ENCODE results near the gene CCDC92. TPM values are rescaled to one million over a fixed set of nuclear protein-coding genes. Genes with fewer than 3 reads are reported as not detected.

CCDC92 gene
- polyA plus RNA-seq, 3 donors, result 4.4 to 11.6 (median 5.5) TPM

DNA sequence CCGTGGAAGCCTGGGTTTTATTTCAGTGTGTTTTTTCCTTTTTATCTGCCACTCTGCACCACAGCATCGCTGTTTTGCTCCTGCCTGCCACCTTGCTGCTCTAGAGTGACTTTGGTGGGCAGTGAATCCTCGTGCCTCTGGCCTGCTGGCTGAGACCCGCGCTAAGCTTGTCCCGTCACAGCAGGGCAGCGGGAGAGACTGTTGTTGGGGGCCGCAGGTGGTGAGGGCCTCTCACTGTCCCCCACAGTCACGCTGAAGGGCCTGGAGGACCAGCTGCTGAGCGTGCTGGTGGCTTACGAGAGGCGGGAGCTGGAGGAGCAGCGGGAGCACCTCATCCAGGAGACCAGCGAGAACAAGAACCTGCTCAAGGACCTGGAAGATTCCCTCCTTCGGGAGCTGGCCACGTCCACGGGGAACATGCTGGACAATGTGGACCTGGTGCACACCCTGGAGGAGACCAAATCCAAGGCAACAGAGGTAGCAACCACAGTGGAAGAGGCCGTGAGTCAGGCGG is 55.2 kb downstream of the CCDC92 start:
- Histone ChIP-seq H3K27me3 (ENCODE audit: control insufficient read depth in 2 of 2, insufficient read depth in 2 of 2, low read length in 2 of 2) (no peaks in the 10 kb centered on the region), H3K9ac (ENCODE audit: insufficient read depth, low read length, poor library complexity, severe bottlenecking) (no peak overlapping the region), H3K79me2 (ENCODE audit: insufficient read depth, low read length) (no peaks in the 10 kb centered on the region), H4K20me1 (ENCODE audit: insufficient read depth, low read length) (no peaks in the 10 kb centered on the region), H3K4me2 (replicated peaks; ENCODE audit: extremely low read depth, low read length, poor library complexity, severe bottlenecking) (no peak overlapping the region), H3K4me3 (replicated peaks in 1 of 3; ENCODE audit: low read depth in 2 of 3, low read length in 3 of 3) (no peak overlapping the region), H3K27ac (ENCODE audit: low read depth in 1 of 2, low read length in 2 of 2) (no peak overlapping the region), H2AFZ (ENCODE audit: insufficient read depth, low read depth, low read length, poor library complexity, severe bottlenecking) (no peak overlapping the region), H3K9me3 (replicated peaks in 1 of 2; ENCODE audit: control insufficient read depth in 1 of 2, insufficient read depth in 1 of 2, low read length in 2 of 2) (no peaks in the 10 kb centered on the region), H3K4me1 (ENCODE audit: control insufficient read depth in 1 of 2, insufficient read depth in 2 of 2, low read length in 2 of 2) (no peaks in the 10 kb centered on the region), H3K36me3 (replicated peaks in 1 of 2; ENCODE audit: control insufficient read depth in 1 of 2, insufficient read depth in 2 of 2, low read length in 2 of 2) (no peaks in the 10 kb centered on the region)
- 93% methylated on average over 16 of the region's 19 CpGs for WGBS (ENCODE audit: insufficient coverage)
- Mint-ChIP-seq H3K27me3 (ENCODE audit: low read depth in 3 of 3) (peaks cover 4 to 7% (median 7%) of the 10 kb centered on the region in 3 donors), H3K4me3 (no peak overlapping the region), H3K36me3 (no peaks in the 10 kb centered on the region), H3K9me3 (peaks cover 0 to 1% (median 0%) of the 10 kb centered on the region in 7 donors), H3K27ac (no peak overlapping the region), H3K4me1 (no peaks in the 10 kb centered on the region)
- DNase-seq, result no peak
- TF ChIP-seq, protein P1, sequence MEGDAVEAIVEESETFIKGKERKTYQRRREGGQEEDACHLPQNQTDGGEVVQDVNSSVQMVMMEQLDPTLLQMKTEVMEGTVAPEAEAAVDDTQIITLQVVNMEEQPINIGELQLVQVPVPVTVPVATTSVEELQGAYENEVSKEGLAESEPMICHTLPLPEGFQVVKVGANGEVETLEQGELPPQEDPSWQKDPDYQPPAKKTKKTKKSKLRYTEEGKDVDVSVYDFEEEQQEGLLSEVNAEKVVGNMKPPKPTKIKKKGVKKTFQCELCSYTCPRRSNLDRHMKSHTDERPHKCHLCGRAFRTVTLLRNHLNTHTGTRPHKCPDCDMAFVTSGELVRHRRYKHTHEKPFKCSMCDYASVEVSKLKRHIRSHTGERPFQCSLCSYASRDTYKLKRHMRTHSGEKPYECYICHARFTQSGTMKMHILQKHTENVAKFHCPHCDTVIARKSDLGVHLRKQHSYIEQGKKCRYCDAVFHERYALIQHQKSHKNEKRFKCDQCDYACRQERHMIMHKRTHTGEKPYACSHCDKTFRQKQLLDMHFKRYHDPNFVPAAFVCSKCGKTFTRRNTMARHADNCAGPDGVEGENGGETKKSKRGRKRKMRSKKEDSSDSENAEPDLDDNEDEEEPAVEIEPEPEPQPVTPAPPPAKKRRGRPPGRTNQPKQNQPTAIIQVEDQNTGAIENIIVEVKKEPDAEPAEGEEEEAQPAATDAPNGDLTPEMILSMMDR (IDR thresholded peaks at IDR 0.05), result no peak
- intact Hi-C loops (cut with micrococcal nuclease), result no loop called here

GRCh38 chr12:123916729-123917128 is 55.9 kb downstream of the CCDC92 start:
- Histone ChIP-seq H3K79me2 (ENCODE audit: insufficient read depth, low read length) (no peaks in the 10 kb centered on the region), H3K9ac (ENCODE audit: insufficient read depth, low read length, poor library complexity, severe bottlenecking) (no peak overlapping the region), H3K36me3 (replicated peaks in 1 of 2; ENCODE audit: control insufficient read depth in 1 of 2, insufficient read depth in 2 of 2, low read length in 2 of 2) (no peaks in the 10 kb centered on the region), H3K4me1 (ENCODE audit: control insufficient read depth in 1 of 2, insufficient read depth in 2 of 2, low read length in 2 of 2) (no peaks in the 10 kb centered on the region), H4K20me1 (ENCODE audit: insufficient read depth, low read length) (no peaks in the 10 kb centered on the region), H3K4me2 (replicated peaks; ENCODE audit: extremely low read depth, low read length, poor library complexity, severe bottlenecking) (no peak overlapping the region), H3K4me3 (replicated peaks in 1 of 3; ENCODE audit: low read depth in 2 of 3, low read length in 3 of 3) (no peak overlapping the region), H3K9me3 (replicated peaks in 1 of 2; ENCODE audit: control insufficient read depth in 1 of 2, insufficient read depth in 1 of 2, low read length in 2 of 2) (no peaks in the 10 kb centered on the region), H2AFZ (ENCODE audit: insufficient read depth, low read depth, low read length, poor library complexity, severe bottlenecking) (no peak overlapping the region), H3K27ac (ENCODE audit: low read depth in 1 of 2, low read length in 2 of 2) (no peak overlapping the region), H3K27me3 (ENCODE audit: control insufficient read depth in 2 of 2, insufficient read depth in 2 of 2, low read length in 2 of 2) (no peaks in the 10 kb centered on the region)
- H3K27ac Mint-ChIP-seq, result no peak overlapping the region
- DNase-seq, result no peak
- H3K9me3 Mint-ChIP-seq, result peaks cover 0 to 1% (median 0%) of the 10 kb centered on the region in 7 donors
- TF ChIP-seq, protein P1 (IDR thresholded peaks at IDR 0.05), result no peak
- intact Hi-C loops (cut with micrococcal nuclease), result no loop called here
- no peaks in the 10 kb centered on the region for H3K4me1 Mint-ChIP-seq
- H3K4me3 Mint-ChIP-seq, result no peak overlapping the region
- no peaks in the 10 kb centered on the region for H3K36me3 Mint-ChIP-seq
- 100% methylated on average over 1 of the region's 5 CpGs for WGBS (ENCODE audit: insufficient coverage)
- peaks cover 3 to 7% (median 7%) of the 10 kb centered on the region in 3 donors for H3K27me3 Mint-ChIP-seq (ENCODE audit: low read depth in 3 of 3)

Measured in CD14-positive monocyte (primary cell).